T47D (cell line): Measurements from ENCODE around the gene HRH3.

Experiments used
- DNase-seq, 2 experiments: peaks; one replicate each; pipeline versions ENCODE4 v3.0.0 to v3.0.0-alpha.2; 2011 to 2012; ENCODE audit warnings: low read depth in 1 of 2, low spot score in 1 of 2
- JUND ChIP-seq: IDR thresholded peaks from 2 replicates; pipeline ENCODE4 v1.6.1; 2012; ENCODE audit warnings: low read depth
- in situ Hi-C: cut with HindIII; loops from 2 replicates; pipeline ENCODE4 v1.10.0; 2016; ENCODE audit warnings: low sequenced_read_pairs, low pct_unique_long_range_greater_than_20kb

Gene HRH3

DNA sequence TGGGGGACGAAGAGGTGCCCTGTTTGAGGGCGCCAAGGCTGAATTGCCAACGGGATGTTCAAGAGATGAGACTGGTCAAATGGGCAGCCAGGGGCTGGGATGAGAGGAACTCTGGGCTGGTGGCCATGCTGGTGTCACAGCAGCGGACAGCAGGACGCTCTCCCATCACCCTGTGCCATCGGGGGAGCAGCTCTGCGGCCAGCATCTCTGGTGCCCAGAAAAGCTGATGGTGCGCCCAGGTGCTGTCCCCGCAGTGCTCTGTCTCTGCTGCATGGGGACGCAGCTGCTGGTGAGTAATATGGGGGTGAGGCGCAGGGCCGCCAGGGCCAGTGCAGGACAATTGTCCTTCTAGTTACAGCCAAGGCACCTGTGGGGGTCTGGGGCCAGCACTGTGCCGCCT is 4.9 kb upstream of the HRH3 start:
- in situ Hi-C loops: no loop called here
- DNase-seq: no peak
- no peak for TF ChIP-seq JUND

DNA sequence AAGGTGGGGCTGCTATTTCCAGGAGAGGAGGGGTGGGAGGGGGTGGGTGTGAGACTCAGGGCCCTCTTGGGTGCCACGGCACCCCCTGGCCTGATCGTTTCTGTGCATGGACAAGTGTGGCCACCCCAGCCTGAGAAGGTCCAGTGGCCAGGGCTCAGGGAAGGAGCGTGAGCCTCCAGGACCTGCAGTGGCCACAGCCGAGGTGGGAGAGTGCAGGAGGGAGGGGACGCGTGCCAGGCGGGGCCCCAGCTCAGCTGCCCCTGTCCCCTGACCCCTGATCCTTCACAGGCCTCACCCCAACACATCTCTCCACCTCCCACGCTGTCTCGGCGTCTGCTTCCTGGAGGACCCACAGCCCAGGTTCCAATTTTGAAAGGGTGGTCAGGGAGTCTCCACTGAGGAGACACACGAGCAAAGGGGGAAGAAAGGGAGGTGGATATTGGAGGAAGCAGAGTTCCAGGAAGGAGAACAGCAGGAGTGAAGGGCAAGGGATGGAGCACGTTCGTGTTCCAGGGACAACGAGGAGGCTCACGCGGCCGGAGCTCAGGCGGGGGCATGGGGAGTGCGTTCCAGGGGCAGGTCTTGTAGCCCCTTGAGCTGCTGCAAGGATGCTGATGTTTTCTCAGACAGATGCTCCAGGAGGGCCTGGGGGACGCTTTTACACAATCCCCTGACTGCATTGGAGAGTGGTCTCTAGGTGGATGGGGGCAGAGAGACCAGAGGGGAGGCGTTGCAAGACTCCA is 4.2 kb upstream of the HRH3 start:
- in situ Hi-C loops: no loop called here
- no peak for DNase-seq
- no peak for TF ChIP-seq JUND

DNA sequence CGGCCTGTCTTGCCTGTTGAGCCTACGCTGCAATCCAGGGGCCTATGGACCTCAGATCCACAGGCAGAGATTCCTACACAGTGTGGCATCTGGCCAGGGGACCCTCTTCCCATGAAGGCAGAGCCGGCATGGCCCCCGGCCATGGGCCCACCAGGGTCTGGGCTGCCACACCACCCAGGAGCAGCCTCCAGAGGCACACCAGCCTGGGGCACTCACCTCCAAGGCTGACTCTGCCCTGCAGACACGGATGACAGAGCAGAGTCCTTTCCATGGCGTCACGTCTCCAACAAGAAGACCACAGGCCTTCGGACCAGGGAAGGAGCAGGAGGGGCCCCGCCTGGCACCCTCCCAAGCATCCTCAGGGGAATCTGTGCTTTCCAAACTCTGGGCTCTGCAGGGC is 3.5 kb upstream of the HRH3 start:
- DNase-seq: no peak
- no peak for TF ChIP-seq JUND
- in situ Hi-C loops: no loop called here

DNA sequence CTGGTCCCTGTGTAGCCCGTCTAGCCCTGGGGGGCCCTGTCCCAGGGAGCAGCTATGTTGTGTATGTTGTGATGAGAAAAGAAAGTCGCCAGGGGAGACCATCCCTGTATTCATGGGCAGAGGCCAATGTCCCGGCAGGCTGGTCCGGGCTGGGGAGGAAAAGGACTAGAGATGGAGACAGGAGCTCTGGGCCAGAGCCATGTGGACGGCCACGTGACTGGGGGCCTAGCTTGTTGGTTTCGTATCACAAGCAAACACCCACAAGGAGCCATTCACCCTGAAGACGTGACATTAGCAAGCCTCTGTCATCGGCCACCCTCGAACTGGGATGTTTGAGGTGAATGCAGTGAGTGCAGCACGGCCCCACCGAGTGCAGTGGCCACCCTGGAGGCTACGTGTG is 2.9 kb upstream of the HRH3 start:
- TF ChIP-seq JUND: no peak
- in situ Hi-C loops: no loop called here
- no peak for DNase-seq

DNA sequence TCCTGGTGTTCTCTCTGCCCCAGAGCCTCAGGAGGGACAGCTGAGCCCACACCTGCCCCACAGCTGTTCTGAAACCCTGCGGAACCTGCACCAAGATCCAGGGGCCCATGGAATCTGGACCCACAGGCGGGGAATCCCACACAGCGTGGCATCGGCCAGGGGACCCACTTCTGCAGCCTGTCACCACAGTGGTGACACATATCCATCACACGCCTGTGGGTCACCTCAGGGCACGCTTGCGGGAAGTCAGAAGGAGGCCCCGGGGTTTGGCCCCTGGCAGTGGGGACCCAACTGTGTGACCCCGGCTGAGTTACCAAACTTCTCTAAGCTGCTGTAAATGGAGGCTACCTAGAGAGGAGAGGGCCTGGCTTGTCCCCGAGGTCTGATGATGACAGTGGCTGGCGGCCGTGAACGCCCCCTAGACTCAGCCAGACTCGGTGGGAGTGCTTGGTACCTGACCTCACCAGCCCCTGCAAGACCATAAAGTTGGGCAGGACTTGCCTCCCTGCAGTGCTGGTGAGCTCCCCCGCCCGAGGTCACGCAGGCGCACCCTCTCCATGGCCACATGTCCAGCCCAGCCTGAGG is 2.3 kb upstream of the HRH3 start:
- in situ Hi-C loops: no loop called here
- no peak for DNase-seq
- TF ChIP-seq JUND: no peak

DNA sequence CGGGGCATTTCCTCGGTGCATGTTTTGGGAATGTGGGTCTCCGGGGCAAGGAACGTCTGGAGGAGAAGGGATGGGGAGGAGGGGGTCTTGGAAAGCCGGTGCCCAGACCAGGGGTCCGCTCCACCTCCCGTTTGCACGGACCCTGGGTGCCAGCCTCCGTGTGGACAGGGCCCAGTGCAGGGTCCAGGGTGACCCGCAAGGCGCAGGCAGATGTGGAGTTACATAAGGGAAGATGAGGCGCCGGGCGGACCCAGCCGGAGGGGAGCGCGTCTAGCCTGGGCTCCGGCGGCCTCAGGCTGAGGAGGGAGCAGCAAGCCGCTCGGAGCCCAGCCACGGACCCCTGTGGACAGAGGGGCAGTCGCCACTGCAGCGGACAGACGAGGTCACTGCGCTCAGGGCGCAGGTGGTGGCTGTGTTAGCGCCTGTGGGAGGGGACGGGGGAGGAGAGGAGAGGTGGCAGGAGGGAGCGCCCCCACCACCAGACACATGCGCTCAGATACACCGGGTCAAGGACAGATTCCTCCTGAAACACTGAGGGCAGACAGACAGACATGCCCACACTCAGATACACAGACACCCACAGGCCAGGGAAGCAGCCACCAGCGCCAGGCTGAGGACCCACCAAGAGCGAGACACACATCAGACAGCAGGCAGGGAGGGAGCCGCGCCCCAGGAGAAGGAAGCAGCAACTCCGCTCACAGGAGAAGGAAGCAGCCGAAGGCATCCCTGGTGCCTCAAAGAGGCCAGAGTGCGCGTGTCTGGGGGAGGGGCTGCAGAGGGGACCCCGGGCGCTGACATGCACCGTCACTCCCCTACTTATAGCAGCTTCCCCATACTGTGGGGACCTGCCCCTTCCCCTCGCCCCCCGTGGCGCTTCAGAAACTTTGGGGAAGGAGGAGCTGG is 839 bp upstream of the HRH3 start:
- no peak for TF ChIP-seq JUND
- in situ Hi-C loops: no loop called here
- no peak for DNase-seq

DNA sequence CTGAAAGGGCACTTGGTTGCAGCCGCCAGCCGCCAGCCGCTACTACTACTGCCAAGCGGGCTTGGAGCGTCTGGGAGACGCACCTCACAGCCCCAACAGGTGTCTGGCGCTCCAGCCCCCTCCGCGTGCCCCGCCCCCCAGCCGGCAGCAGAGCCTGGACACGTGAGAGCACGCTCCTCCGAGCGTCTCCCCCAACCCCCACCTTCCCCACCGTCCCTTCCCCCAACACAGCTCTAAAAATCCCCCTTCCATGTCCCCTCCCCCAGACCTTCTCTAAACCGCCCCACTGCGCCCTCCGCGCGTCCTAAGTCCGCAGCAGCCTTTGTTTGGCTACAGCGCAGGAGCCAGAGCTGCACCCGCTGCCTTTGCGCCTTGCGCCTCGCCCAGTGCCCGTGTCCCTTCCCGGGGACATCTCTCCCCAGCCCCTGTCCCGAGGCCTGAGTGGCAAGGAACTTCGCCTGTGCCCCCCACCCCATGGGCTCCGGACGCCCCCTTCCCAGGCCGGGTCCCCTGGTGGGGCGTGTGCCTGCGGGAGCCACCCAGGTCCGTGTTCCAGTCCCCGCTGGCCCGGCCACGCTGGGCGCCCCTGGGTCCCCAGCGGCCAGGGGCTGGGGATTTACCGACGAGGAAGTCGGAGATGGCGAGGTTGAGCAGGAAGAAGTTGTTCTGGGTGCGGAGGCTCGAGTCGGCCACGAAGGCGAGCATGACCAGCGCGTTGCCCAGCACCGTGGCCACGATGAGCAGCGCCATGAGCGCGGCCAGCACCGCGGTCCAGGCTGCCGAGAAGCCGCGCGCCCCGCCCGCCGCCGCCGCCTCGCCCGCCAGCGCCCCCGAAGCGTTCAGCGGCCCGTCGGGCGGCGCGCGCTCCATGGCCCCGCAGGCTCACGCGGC is 732 bp downstream of the HRH3 start:
- TF ChIP-seq JUND: no peak
- in situ Hi-C loops: no loop called here
- DNase-seq: peak in 1 of 2 experiments; percentile 18

DNA sequence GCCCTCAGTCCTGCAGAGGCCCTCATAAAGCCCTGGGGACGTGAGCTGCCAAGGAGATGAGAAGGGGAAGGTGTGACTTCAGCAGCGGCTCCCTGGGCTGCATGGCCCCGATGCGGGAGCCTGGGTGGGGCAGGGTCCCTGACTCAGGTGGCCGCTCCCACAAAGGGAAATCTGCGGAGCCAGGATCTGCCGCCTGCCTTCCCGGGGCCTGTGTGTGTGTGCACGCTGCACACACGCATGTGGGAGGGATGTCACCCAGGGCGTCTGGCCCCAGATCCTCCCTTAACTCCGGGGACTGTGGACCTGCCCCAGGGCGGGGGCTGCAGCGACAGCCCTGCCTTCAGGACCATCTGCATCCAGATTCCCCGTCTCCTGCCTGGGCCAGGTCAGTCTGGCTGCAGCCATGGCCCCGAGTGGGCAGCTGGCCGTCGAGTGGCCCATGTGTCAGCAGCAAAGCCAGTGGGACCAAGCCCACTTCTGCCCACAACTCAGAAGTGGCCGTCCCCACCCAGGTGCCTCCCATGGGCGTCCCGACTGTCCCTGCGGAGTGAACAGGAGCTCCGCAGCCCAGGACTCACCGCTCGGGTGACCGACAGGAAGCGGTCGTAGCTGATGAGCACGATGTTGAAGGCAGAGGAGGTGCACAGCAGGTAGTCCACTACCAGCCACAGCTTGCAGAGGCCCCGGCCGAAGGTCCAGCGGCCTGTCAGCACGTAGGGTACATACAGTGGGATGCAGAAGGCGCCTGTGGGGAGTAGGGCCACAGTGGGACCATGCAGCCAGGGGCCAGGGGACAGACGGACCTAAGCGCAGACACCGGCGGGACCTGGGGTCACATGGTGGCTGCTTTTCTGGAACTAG is 1.9 kb downstream of the HRH3 start:
- in situ Hi-C loops: no loop called here
- no peak for DNase-seq
- TF ChIP-seq JUND: no peak

DNA sequence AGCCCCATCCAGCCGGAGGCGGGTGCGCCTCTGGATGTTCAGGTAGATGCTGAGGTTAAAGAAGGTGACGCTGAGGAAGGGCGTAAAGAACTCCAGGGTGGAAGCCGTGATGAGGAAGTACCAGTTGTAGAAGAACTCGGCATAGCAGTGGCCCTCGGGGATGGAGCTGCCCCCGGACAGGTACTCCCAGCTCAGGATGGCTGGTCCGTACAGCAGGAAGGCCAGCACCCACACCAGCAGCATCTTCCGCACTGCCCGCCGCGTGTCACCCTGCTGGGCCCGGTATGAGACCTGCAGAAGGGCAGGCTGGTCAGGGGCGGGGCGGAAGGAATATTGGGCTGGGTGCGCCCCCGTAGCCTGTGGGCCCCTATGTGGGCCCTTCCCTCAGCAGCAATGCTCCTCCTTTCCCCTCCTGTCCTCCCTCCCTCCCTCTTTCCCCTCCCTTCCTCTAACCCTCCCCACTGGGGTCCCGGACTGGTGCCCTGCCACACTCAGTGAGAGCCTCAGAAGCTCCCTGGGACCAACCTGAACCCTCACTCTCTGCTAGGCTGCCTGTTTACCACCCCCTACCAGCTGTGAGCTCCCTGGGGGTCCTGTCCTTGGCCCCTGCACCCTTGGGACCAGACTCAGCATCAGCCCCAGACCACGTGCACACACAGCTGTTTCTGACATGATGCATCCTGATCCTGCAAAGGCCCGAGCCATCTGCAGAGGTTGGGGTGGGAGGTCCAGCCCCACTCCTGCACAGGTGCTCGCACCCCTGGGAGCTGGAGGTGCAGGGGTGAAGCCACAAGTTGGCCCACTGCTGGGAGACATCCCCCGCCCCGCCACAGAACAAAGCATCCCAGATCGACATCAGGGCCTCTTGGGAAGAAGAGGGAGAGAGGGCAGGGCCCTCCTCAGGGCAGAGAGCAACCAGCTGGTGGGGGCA is 3.2 kb downstream of the HRH3 start:
- in situ Hi-C loops: no loop called here
- DNase-seq: no peak
- no peak for TF ChIP-seq JUND

DNA sequence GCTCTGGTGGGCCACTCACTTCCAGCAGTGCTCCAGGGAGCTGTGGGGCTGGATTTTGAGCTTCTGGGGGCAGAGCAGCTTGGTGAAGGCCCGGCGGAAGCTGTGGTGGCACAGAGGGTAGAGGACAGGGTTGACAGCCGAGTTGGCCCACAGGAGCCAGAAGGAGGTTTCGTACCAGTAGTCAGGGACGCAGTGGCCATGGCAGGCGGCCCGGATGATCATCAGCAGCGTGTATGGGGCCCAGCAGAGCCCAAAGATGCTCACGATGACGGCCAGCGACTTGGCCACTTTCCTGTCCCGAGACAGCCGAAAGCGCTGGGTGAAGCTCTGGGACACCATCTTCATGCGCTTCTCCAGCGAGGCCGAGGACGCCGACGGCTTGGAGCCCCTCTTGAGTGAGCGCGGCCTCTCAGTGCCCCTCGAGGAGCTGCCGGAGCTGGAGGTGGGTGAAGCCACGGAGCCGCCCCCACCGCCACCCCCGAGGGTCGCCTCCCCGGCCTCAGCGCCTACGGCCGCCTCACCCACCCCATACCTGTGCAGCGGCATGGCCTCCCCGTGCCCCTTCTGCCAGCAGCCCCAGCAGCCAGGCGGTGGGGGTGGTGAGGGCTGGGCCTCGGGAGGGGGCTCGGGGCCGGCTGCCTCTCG is 4.0 kb downstream of the HRH3 start:
- in situ Hi-C loops: no loop called here
- DNase-seq: no peak
- TF ChIP-seq JUND: no peak
